ENCODE data around the gene SORBS1. TPM values are rescaled to one million over a fixed set of nuclear protein-coding genes. Genes with fewer than 3 reads are reported as not detected.

SORBS1 gene
- total and polyA plus RNA-seq, 2 experiments from 2014 or later, result 0.65 to 1.2 TPM

- Histone ChIP-seq H3K4me1 (ENCODE audit: insufficient read depth) (peaks cover 8% of the 10 kb centered on the region; the same call in 1 of the 2 replicates), H3K27me3 (replicated peaks; ENCODE audit: insufficient read depth) (no peaks in the 10 kb centered on the region), H3K4me2 (ENCODE audit: unreplicated experiment) (no peak overlapping the region), H3K4me3 (no peak overlapping the region), H3K36me3 (ENCODE audit: low read depth) (no peaks in the 10 kb centered on the region), H3K27ac (no peak overlapping the region), H3F3A (ENCODE audit: insufficient read depth) (peaks cover 6% of the 10 kb centered on the region; the same call in 1 of the 2 replicates), H4K20me1 (ENCODE audit: insufficient read depth) (no peaks in the 10 kb centered on the region), H2AFZ (0 out of 2 replicates have a peak overlapping the region, but pooled peaks have one; percentile 7), H3K9me3 (ENCODE audit: low read depth) (no peaks in the 10 kb centered on the region), H3K9me2 (ENCODE audit: insufficient read depth) (no peaks in the 10 kb centered on the region), H3K9ac (no peak overlapping the region), H3K79me2 (ENCODE audit: insufficient read depth) (no peaks in the 10 kb centered on the region)
- DNase-seq, result no peak
- 89 to 100% methylated on average over 1 of the region's 1 CpG for WGBS, 2 experiments (ENCODE audit: low coverage in 1 of 2, low lambda C conversion rate in 2 of 2, missing lambda C conversion rate in 2 of 2)
- TF ChIP-seq EZH2 (IDR thresholded peaks at IDR 0.05; ENCODE audit: insufficient read depth, poor library complexity, severe bottlenecking), result no peak
- no peak for TF ChIP-seq EZH2phosphoT487 (IDR thresholded peaks at IDR 0.05; ENCODE audit: insufficient read depth, low read depth)
- in situ Hi-C loops (cut with MboI), result no loop called here
Observed at GRCh38 chr10:95502377-95502776, 58.8 kb downstream of the SORBS1 start.

GRCh38 chr10:95501203-95502094 lies 59.7 kb downstream of the SORBS1 start:
- H3K9me2 ChIP-seq (ENCODE audit: insufficient read depth), result no peaks in the 10 kb centered on the region
- no peaks in the 10 kb centered on the region for H3K36me3 ChIP-seq (ENCODE audit: low read depth)
- peaks cover 6% of the 10 kb centered on the region; the same call in 1 of the 2 replicates for H3F3A ChIP-seq (ENCODE audit: insufficient read depth)
- peaks cover 11% of the 10 kb centered on the region for H3K4me1 ChIP-seq (ENCODE audit: insufficient read depth)
- no peaks in the 10 kb centered on the region for H4K20me1 ChIP-seq (ENCODE audit: insufficient read depth)
- 69 to 71% methylated on average over 10 of the region's 10 CpGs for WGBS, 2 experiments (ENCODE audit: low coverage in 1 of 2, low lambda C conversion rate in 2 of 2, missing lambda C conversion rate in 2 of 2)
- H3K79me2 ChIP-seq (ENCODE audit: insufficient read depth), result no peaks in the 10 kb centered on the region
- H2AFZ ChIP-seq, result no peak overlapping the region
- DNase-seq, result no peak
- H3K9ac ChIP-seq, result no peak overlapping the region
- in situ Hi-C loops (cut with MboI), result no loop called here
- no peaks in the 10 kb centered on the region for H3K9me3 ChIP-seq (ENCODE audit: low read depth)
- H3K4me3 ChIP-seq, result no peak overlapping the region
- TF ChIP-seq EZH2phosphoT487 (IDR thresholded peaks at IDR 0.05; ENCODE audit: insufficient read depth, low read depth), result no peak
- no peak for TF ChIP-seq EZH2 (IDR thresholded peaks at IDR 0.05; ENCODE audit: insufficient read depth, poor library complexity, severe bottlenecking)
- no peak overlapping the region for H3K4me2 ChIP-seq (ENCODE audit: unreplicated experiment)
- no peaks in the 10 kb centered on the region for H3K27me3 ChIP-seq (replicated peaks; ENCODE audit: insufficient read depth)
- no peak overlapping the region for H3K27ac ChIP-seq

GRCh38 chr10:95500649-95501048 lies 60.5 kb downstream of the SORBS1 start:
- H3K9ac ChIP-seq, result no peak overlapping the region
- DNase-seq, result no peak
- H3F3A ChIP-seq (ENCODE audit: insufficient read depth), result peaks cover 6% of the 10 kb centered on the region; the same call in 1 of the 2 replicates

GRCh38 chr10:95500097-95500496 lies 61.1 kb downstream of the SORBS1 start:
- peaks cover 6% of the 10 kb centered on the region; the same call in 1 of the 2 replicates for H3F3A ChIP-seq (ENCODE audit: insufficient read depth)
- H2AFZ ChIP-seq, result no peak overlapping the region
- H3K27ac ChIP-seq, result no peak overlapping the region
- DNase-seq, result no peak
- H3K9me3 ChIP-seq (ENCODE audit: low read depth), result no peaks in the 10 kb centered on the region
- H3K36me3 ChIP-seq (ENCODE audit: low read depth), result no peaks in the 10 kb centered on the region
- H3K79me2 ChIP-seq (ENCODE audit: insufficient read depth), result no peaks in the 10 kb centered on the region
- no peak overlapping the region for H3K4me3 ChIP-seq
- no peak overlapping the region for H3K9ac ChIP-seq
- no peaks in the 10 kb centered on the region for H4K20me1 ChIP-seq (ENCODE audit: insufficient read depth)
- in situ Hi-C loops (cut with MboI), result no loop called here
- peaks cover 13% of the 10 kb centered on the region for H3K4me1 ChIP-seq (ENCODE audit: insufficient read depth)
- TF ChIP-seq EZH2phosphoT487 (IDR thresholded peaks at IDR 0.05; ENCODE audit: insufficient read depth, low read depth), result no peak
- no peak for TF ChIP-seq EZH2 (IDR thresholded peaks at IDR 0.05; ENCODE audit: insufficient read depth, poor library complexity, severe bottlenecking)
- H3K9me2 ChIP-seq (ENCODE audit: insufficient read depth), result no peaks in the 10 kb centered on the region
- no peaks in the 10 kb centered on the region for H3K27me3 ChIP-seq (replicated peaks; ENCODE audit: insufficient read depth)
- H3K4me2 ChIP-seq (ENCODE audit: unreplicated experiment), result no peak overlapping the region
- WGBS, 2 experiments (ENCODE audit: low coverage in 1 of 2, low lambda C conversion rate in 2 of 2, missing lambda C conversion rate in 2 of 2), result 78 to 84% methylated on average over 4 of the region's 4 CpGs

More at GRCh38 chr10:95500649-95501048, 60.5 kb downstream of the SORBS1 start:
- no peak overlapping the region for H3K4me2 ChIP-seq (ENCODE audit: unreplicated experiment)
- in situ Hi-C loops (cut with MboI), result no loop called here
- no peaks in the 10 kb centered on the region for H3K36me3 ChIP-seq (ENCODE audit: low read depth)
- WGBS, 2 experiments (ENCODE audit: low coverage in 1 of 2, low lambda C conversion rate in 2 of 2, missing lambda C conversion rate in 2 of 2), result 68 to 70% methylated on average over 7 of the region's 7 CpGs
- H3K9me2 ChIP-seq (ENCODE audit: insufficient read depth), result no peaks in the 10 kb centered on the region
- no peak for TF ChIP-seq EZH2 (IDR thresholded peaks at IDR 0.05; ENCODE audit: insufficient read depth, poor library complexity, severe bottlenecking)
- no peak for TF ChIP-seq EZH2phosphoT487 (IDR thresholded peaks at IDR 0.05; ENCODE audit: insufficient read depth, low read depth)
- H3K79me2 ChIP-seq (ENCODE audit: insufficient read depth), result no peaks in the 10 kb centered on the region
- peaks cover 13% of the 10 kb centered on the region for H3K4me1 ChIP-seq (ENCODE audit: insufficient read depth)
- no peaks in the 10 kb centered on the region for H3K9me3 ChIP-seq (ENCODE audit: low read depth)
- H3K27me3 ChIP-seq (replicated peaks; ENCODE audit: insufficient read depth), result no peaks in the 10 kb centered on the region
- no peak overlapping the region for H3K27ac ChIP-seq
- H3K4me3 ChIP-seq, result no peak overlapping the region
- no peak overlapping the region for H2AFZ ChIP-seq
- H4K20me1 ChIP-seq (ENCODE audit: insufficient read depth), result no peaks in the 10 kb centered on the region

Data from GM23248 (cell line).